Activated CD4-positive, alpha-beta T cell treated with anti-CD3 and anti-CD28 coated beads, Interleukin-2, amount 50 U/mL, for 16 hours (primary cell): ENCODE data around the gene IGF2.
"Not testable (repeated sequence)": the region's sequence is repeated elsewhere in the genome, so short reads cannot be mapped to it uniquely, and the experiment has no call there.

Experiments used
- DNase-seq: peaks from one replicate; pipeline ENCODE4 v3.0.0-alpha.2; 2020

Gene IGF2, protein sequence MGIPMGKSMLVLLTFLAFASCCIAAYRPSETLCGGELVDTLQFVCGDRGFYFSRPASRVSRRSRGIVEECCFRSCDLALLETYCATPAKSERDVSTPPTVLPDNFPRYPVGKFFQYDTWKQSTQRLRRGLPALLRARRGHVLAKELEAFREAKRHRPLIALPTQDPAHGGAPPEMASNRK

DNA sequence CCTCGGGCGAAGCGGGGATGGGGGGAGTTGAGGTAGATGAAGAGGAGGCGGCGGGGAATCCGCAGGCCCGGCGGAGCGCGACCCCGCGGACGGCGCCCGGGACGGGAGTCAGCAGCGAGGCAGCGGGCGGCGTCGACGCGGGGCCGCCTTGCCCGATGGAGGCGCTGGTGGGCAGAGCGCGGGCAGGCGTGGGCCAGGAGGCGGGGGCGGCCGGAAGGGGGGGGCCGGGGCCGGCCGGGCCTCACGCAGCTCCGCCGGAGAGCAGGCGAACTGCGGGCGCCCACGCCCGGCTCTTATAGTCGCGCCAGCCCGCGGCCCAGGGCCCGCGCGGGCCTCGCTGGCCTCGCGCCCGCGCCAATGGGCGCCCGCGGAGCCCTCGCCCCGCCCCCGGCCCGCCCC is at the start of gene IGF2:
Gene IGF2 (minus strand): TSS at position 267 of the 399 bp plus-strand sequence. CDS start 3,866 bp downstream, outside the sequence.
- no peak for DNase-seq

DNA sequence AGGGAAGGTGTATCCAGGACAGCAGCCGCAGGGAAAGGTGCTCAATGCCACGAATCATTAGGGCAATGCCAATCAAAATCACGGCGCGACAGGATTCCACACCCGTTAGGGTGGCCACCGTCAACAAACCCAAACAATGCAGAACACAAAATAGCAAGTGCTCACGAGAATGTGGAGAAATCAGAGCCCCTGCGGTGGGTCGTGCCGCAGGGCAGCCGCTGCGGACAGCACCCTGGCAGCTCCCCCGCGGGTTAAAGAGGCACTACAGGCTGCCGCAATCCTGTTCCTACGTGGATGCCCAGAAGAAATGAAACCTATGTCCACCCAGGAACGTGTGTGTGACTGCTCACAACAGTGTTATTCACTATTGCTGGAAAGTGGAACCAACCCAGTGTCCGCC is 49.6 kb upstream of the IGF2 start:
- no peak for DNase-seq

DNA sequence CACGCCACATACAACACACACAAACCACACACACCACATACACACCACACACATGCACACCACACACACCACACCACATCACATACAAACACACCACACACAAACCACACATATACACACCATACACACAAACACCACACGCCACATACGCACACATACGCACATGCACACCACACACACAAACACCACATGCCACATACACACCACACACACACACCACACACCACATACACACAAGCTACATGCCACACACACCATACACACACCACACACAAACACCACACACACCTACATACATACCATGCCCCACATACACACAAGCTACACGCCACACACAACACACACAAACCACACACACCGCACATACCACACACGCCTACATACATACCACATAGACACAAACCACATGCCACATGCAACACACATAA is 48.1 kb upstream of the IGF2 start:
- no peak for DNase-seq

DNA sequence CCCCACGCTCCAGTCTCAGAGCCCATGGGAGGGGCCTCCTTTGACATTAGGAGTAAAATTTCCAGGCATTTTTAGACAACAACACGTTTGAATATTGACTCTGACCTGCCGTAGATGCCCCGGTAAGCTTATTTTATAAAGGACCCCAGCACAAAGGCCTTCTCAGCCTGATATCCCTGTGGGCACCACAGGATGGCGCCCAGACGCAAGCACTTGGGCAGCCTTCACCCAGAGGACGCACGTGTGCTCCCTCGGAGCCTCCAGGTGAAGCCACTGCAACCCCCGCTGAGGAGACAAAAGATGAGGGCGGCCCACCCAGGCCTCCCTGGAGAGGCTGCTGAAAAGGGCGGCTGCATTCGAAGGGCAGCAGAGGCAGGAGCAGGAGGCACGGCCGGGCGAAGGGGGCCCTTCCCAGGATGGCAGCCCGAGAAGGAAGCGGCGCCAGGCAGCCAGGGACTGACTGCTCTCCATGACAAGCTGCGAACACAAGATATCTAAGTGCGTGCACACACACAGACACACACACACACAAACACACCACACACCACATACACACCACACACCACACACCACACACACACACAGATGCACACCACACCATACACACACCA is 47.6 kb upstream of the IGF2 start:
- DNase-seq = peak; percentile 21

DNA sequence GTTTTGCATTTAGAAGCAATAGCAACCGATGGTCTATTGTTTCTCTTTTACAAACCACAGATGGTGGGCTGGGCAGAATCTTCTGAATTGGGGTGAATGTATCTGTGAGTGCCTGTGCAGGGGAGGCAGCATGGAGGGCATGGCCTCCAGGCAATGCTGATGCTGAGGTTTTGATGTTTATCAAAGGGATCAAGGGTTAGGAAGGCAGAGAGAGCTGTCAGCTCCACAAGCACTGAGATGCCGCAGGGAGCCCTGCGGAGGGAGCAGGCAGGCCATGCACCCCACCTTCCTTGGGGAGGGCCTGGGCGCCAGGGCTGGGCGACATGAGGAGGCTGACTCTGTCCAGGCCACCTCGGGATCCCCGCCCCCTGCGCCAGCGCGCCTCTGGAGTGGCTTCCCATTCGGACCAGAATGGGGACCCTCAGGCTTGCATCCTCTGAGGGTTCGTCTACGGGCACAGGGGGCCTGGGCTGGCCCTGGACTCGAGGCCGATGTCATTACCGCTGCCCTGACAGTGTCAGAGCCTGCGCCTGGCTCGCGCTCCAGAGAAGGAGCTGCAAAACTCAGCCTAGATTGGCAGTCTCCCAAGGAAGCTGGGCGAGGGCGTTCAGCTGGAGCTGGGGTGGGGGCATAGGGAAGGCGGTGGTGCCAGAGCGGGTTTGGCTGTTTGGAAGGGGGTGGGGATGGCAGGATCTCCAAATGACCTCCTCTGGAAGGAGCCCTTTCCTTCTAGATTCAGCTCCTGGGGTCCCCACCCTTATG is 46.3 kb upstream of the IGF2 start:
- DNase-seq = no peak

DNA sequence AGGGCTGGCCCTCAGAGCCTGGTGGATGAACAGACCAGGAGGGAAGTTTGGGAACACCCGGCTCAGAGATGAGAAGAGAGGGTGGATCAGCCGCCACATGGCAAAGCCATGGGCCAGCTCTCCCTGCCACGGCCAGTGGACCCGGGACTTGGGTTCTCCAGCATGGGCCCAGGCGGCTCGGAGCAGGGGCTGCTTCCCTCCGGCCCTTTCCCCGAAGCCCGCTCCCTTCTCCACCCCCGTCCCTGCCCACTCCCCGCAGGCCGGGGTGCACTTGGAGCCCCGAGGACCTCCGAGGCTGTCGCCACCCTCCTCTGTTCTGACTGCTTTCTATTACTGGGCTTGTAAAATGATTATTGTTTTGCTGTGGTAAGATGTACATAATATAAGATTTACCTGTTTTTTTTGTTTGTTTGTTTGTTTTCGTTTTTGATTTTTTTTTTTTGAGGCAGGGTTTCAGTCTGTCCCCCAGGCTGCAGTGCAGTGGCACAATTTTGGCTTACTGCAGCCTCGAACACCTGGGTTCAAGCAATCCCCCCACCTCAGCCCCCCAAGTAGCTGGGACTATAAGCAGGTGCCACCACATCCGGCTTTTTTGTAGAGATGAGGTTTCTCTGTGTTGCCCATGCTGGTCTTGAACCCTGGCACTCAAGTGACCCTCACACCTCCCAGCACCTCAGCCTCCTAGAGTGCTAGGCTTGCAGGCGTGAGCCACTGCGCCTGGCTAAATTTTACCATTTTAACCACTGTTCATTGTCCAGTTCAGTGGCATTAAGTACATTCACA is 43.7 kb upstream of the IGF2 start:
- DNase-seq = no peak

DNA sequence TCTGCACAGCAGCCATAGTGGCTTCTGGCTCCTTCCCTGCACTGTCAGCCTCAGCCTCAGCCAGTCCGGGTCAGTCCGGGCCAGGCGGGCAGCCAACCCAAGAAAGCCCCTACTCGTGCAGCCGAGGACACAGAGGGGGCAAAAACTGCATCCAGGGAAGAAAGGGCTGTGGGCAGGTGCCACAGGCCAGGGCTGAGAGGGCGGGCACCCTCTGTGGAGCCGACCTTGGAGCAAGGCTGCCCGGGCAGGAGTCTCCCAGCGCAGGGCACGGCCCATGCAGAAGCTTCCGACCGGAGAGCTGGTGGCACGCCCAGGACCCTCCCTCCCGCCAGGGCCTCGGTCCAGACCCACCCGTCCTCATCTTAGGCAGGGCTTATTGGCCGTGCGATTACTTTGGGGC is 42.9 kb upstream of the IGF2 start:
- DNase-seq = no peak

DNA sequence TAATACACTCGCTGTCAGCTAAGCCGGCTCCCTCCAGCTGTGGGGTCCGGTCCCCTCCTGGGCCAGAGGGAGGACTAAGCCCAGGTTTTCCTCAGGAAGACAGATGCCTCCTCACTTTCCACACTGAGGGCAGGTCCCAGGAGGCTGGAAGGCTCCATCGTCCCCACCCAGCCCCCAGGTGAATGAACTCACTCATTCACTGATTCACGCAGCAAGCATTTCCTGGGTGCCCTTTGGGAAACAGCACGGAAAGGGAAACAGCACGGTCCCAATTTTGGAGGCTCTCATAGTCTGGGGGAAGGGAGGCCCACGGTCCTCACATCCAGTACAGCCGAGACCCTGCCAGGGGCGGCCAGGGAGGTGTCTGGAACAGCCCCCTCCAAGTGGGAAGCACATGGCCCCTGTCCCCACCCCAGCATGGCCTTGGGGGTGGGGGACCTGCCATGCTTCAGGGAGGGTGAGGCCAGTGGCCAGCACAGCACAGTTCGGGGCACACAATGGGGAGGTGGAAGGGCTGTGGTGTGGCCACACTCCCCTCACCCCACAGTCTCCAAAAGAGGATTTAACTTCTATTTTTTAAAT is 41.7 kb upstream of the IGF2 start:
- no peak for DNase-seq

DNA sequence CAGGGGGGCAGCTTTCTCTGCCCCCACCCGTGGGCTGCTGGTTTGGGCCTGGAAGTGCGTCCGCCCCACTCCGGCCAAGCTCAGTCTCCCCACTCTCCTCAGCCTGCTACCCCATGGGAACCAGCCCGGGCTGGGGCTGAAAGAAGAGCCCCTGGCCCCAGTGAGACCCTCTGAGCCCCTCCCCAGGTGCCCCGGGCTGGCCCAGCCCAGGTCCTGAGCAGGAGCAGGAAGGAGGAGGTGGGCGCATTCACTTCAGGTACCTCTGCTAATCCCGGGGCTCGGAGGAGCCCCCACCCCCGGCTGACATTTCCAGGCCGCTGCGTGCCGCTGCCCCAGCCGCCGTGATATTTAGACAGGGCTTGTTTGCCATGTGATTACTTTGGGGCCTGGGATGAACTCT is 41.2 kb upstream of the IGF2 start:
- no peak for DNase-seq

DNA sequence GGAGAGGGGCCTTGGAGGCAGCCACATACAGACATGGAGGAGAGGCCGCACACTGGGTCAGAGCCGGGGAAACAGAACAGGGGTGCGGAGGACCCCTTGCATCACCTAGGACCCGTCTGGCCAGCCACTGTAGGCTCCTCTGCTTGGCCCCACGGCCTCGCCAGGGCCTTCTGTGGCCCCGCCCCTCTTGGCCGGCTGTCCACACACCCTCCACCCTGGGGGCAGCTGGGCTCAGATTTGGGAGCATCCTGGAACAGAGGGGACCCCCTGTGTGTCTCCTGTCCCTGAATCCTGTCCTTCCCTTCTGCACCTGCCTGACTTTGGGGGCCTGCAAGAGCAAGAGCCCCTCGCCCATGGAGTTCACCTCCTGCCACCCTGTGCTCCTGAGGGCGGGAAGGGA is 40.3 kb upstream of the IGF2 start:
- DNase-seq = no peak

DNA sequence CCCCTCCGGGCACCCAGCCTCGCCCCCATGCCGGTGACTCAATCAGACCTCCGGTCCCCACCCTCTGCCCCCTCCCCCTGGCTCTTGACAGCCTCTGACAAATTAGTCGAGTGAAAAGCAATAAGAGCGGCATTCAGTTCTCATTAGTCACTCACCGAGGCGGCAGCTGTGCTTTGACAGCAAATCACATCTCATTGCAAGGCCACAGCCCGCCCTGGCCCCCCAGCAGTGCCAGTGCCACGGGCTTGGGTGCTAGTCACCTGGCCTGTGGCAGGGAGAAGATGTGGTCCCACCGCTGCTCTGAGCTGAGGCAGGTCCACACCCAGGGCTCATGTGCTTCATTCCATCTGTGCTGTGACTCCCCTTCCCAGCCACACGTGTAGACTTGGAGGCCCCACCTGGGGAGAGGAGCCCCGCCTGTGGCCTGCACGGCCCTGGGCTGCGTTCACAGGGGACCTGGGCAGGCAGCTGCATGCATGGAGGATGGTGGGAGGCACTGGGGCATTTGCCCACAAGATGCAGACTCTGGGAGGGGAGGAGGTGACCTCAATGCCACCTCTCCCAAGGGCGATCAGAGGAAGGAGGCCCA is 39.8 kb upstream of the IGF2 start:
- DNase-seq = no peak

DNA sequence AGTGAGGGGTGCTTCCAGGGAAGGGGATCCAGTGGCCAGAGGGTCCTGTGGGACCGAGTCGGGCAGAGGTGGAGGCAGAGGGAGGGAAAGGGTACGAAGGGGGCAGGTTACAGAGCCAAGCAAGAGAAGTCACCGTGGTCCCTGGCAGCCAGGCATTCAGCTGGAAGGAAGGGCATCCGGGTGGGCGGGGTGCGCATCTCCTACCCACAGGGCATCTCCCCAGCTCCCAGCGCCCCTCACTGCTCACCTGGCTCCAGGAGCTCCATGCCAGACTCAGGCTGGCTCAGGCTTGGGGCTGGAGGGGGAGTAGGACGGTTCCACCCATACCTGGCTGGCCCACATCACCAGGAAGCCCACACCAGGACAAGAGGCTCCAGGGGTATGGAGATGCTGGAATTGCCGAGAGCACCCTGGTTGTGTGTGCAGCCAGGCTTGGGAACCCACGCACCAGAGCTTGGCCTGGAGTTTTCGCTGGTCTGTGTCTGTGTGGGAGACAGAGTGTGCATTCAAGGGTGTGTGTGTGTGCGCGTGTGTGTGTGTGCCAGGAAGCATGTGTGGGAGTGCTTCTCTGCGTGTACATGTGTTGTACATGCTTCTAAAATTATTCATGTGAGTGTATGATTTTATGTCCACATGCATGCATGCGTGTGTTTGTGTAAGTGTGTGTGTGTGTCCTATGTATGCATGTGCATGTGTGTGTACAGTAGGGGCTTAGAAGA is 39.0 kb upstream of the IGF2 start:
- not testable (repeated sequence) for DNase-seq

DNA sequence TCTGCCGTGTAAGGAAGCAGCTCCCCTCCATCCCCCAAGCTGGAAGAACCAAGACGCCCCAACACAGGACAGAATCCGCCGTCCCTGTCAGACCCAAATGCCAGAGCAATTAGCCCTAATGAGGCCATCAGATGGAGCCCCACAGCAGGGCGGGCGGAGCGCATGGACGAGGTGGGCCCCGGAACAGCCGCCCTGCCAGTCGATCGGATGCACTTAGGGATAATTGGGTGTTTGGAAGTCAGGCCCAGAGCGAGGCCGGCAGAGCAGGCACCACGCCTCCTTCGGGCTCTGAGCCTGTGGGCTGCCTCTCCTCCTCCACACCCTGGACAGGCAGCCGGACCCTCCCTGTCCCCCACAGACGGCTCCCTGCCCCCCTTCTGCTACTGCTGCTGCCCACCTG is 37.9 kb upstream of the IGF2 start:
- DNase-seq = no peak

DNA sequence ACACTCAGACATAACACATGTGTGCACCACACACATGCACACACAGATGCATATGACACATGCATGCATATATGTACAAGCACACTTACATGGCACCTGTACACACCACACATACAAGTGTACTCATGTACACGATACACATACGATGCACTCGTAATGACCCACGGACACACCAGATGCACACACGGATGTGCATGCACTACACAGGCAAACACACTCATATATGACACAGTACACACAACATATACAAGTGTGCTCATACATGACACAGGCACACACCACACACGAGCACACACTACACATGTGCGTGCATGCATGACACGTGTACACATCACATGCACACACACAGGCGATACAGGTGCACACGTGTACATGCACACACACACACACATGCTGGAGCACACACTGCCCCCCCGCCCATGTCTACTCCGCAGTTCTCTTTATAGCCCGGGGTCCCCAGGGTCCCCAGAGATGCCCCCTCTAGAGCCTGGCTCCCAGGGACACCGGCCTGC is 37.3 kb upstream of the IGF2 start:
- no peak for DNase-seq

DNA sequence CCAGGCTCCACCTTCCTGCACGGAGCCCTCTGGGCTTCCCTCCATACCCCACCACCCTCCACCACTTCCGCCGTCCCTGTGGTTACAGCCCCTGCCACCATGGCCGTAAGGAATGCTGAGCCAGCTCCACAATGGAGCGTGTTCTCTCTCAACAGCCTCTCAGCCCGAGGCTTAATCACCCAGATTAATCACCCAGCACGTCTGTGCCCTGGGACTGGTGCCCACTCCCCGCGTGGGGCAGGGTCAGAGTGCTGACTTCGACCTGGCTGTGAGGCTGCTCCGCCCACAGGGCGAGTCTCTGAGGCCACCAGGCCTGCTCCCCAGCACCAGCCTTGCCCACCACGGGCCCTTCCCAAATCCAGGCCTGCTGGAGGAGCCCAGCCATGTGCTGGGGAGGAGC is 36.5 kb upstream of the IGF2 start:
- DNase-seq = no peak

DNA sequence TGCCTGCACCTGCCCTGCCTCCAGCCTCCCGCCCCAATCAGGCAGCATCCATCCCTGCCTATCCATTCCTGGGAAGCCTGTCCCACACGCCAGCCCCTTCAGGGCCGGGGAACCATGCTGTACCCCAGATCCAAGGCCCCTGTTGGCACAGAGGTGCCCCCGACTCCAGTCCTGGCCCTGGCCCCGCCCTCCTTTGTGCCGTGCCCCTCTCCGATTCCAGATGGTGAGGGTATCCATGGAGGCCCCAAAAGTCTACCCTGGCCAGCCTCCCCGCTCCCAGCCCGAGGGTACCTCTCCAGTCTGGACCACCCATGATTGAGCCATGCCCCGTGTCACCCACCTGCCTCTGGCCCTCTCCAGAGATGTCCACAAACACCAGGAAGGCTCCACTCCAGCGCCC is 35.2 kb upstream of the IGF2 start:
- no peak for DNase-seq

DNA sequence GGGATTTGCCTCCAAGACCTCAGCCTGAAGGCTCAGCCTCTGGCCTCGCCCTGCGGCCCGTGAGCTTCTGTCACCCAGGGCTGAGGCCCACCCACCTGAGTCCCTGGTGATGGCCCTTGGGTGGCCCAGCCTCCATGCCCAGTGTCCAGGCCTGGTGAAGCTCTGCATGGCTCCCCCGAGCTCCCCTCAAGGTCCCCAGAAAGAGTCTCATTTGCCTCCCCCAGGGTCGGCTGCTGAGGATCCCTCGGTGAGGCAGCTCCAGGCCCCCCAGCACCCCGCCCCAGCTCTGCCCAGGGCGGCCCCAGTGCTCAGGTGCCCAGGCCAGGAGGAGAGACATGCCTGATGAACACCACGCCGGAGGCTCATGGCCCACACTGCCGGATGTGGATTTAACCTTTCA is 34.6 kb upstream of the IGF2 start:
- DNase-seq = no peak

DNA sequence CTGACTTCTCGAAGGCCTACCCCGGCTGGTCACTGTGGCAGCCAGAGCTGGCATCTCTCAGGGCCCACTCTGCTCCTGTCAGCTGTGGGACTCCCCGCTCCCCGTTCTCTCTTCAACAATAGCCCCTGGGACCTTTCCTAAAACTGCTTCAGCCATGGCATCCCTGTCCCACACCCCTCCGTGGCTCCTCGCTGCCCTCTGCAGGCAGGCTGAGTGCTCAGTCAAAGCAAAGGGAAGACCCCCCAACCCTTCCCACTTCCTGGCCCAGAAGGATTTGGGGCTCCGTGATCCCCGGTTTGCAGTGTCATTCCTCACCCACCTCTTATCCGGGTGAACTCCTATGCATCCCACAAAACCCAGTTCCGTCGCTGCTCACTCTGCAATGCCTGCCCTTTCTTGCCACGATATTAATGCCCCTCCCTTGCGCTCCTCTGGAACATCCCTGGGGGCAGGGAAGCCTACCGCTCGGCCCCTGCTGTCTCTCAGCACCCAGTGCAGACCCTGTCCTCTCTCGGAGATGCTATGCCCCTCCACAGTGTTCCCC is 34.0 kb upstream of the IGF2 start:
- no peak for DNase-seq

DNA sequence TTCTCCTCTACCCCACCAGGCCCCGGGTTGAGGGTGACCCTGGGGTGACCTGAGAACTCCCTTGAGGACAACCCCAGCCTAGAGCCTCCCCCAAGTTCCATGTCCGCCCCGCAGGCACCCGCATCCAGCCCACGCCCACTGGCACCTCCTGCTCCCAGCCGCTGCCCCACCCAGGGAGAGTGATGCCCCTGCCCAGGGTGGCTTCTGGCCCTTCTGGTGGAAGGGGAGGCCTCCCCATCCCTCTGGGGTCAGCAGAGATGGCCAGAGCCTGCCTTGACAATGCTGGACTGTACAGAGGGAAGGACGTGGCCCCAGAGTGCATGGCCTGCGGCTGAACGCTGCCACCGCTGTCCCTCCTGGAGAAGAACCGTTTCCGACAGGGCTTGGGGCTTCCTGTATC is 33.5 kb upstream of the IGF2 start:
- no peak for DNase-seq

DNA sequence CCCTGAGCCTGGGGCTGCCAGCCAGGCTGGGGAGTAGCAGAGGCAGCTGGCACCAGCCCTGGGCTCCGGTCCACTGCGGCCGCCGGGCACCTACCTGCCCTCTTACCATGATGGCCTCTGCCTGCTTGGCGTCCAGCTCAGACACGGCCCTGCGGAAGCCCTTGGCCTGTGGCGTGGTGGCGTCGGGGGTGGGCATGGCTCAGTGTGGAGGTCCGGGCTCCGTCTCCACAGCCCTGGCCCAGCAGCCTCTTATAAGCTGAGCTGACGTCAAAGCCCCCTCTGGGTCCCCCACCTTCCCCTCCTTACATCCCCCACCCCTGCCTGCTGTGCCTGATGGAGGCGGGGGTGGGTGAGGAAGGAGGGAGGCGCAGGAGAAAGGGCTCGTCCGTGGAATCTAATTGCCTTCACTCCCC is 32.4 kb upstream of the IGF2 start, which contains the start of gene TH:
Gene TH (minus strand): TSS at position 225 of the 413 bp plus-strand sequence. CDS start 29 bp downstream, at position 196.
- DNase-seq = no peak
